Thoracic aorta (tissue), 2 donors: ENCODE results near the gene RSBN1L. TPM values are rescaled to one million over a fixed set of nuclear protein-coding genes. Genes with fewer than 3 reads are reported as not detected.

ENCODE experiments used
- ATAC-seq: fragments of 150-250 bp; one replicate; pipeline ENCODE4 v1.8.0; 2017; ENCODE audit warnings: low read depth; ENCODE audit not compliant: insufficient number of reproducible peaks, low FRiP score
- DNase-seq: peaks from one replicate; pipeline ENCODE4 v3.0.0-alpha.2; 2020; ENCODE audit warnings: low spot score
- H3K27ac ChIP-seq, 2 donors: fragments of 200-600 bp; sonication (generic); 1 replicate in 1 of 2; 2 replicates in 1 of 2; pipeline ENCODE4 v1.5.1; 2016; ENCODE audit warnings: mild to moderate bottlenecking in 2 of 2, moderate library complexity in 2 of 2
- H3K27me3 ChIP-seq: fragments of 200-600 bp; sonication (generic); replicated peaks from 2 replicates; pipeline ENCODE4 v1.6.0; 2016; ENCODE audit warnings: mild to moderate bottlenecking; ENCODE audit not compliant: insufficient read depth
- H3K36me3 ChIP-seq: fragments of 200-600 bp; sonication (generic); one replicate; pipeline ENCODE4 v1.5.1; 2016
- H3K4me1 ChIP-seq, 2 donors: fragments of 200-600 bp; sonication (generic); 1 replicate in 1 of 2; 2 replicates in 1 of 2; pipeline versions ENCODE4 v1.5.1 to v1.6.0; 2016; ENCODE audit warnings: low read depth in 2 of 2, mild to moderate bottlenecking in 1 of 2; ENCODE audit not compliant: control insufficient read depth in 1 of 2
- H3K4me3 ChIP-seq: fragments of 200-600 bp; sonication (generic); 2 replicates; pipeline ENCODE4 v1.5.1; 2016; ENCODE audit warnings: mild to moderate bottlenecking
- H3K9me3 ChIP-seq: fragments of 200-600 bp; sonication (generic); 2 replicates; pipeline ENCODE4 v1.5.1; 2016
- CTCF ChIP-seq: fragments of 200-600 bp; sonication (generic); IDR thresholded peaks from one replicate; pipeline ENCODE4 v1.5.1; 2019; ENCODE audit warnings: antibody characterized with exemption
- total RNA-seq, 2 donors: library from RNA; depleted of rRNA; stranded (reverse); fragments of >200 nt; gene quantifications; one replicate each; pipeline versions ENCODE4 v1.1.0 to v1.2.3, GENCODE V29; 2016

The RSBN1L gene
- total RNA-seq, 2 donors from 2014 or later, result 14.8 to 27.7 TPM

- no peak for TF ChIP-seq CTCF
- Histone ChIP-seq H3K36me3 (no peaks in the 10 kb centered on the region), H3K4me1 (peaks cover 1 to 4% of the 10 kb centered on the region in 2 donors), H3K27me3 (no peaks in the 10 kb centered on the region), H3K9me3 (no peaks in the 10 kb centered on the region), H3K27ac (no peak overlapping the region), H3K4me3 (no peak overlapping the region)
- ATAC-seq (no peak), DNase-seq (no peak)
Measured at GRCh38 chr7:77791336-77791735, 95.1 kb downstream of the RSBN1L start.

GRCh38 chr7:77791956-77792355 lies 95.7 kb downstream of the RSBN1L start:
- no peaks in the 10 kb centered on the region for H3K9me3 ChIP-seq
- TF ChIP-seq CTCF, result no peak
- H3K36me3 ChIP-seq, result no peaks in the 10 kb centered on the region
- H3K27ac ChIP-seq, result no peak overlapping the region
- H3K4me1 ChIP-seq, result peaks cover 7 to 10% of the 10 kb centered on the region in 2 donors
- H3K4me3 ChIP-seq, result no peak overlapping the region
- no peak for ATAC-seq
- DNase-seq, result no peak
- H3K27me3 ChIP-seq, result no peaks in the 10 kb centered on the region

GRCh38 chr7:77794000-77794399 lies 97.7 kb downstream of the RSBN1L start:
- no peak for TF ChIP-seq CTCF
- no peak overlapping the region for H3K4me3 ChIP-seq
- H3K36me3 ChIP-seq, result no peaks in the 10 kb centered on the region
- no peaks in the 10 kb centered on the region for H3K9me3 ChIP-seq
- H3K27me3 ChIP-seq, result no peaks in the 10 kb centered on the region
- no peak for ATAC-seq
- H3K4me1 ChIP-seq, result peaks cover 10 to 13% of the 10 kb centered on the region in 2 donors
- no peak overlapping the region for H3K27ac ChIP-seq
- DNase-seq, result no peak

DNA sequence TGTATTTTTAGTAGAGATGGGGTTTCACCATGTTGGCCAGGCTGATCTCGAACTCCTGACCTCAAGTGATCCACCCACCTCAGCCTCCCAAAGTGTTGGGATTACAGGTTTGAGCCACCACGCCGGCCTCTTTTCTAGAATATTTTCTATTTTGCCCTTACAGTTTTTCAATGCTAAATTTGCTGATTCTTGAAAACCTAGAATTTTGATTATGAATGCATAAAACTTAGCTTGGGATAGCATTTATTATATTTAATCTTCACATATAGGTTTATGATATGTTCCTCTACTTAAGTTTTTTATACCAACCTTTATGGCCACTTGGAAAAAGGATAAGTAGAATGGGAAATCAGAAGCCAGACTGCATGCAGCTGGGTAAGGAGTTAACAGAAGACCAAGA lies 99.8 kb downstream of the RSBN1L start:
- H3K9me3 ChIP-seq, result no peaks in the 10 kb centered on the region
- H3K27me3 ChIP-seq, result no peaks in the 10 kb centered on the region
- no peak overlapping the region for H3K4me3 ChIP-seq
- peaks cover 13 to 27% of the 10 kb centered on the region in 2 donors for H3K4me1 ChIP-seq
- no peak for TF ChIP-seq CTCF
- ATAC-seq, result no peak
- H3K36me3 ChIP-seq, result no peaks in the 10 kb centered on the region
- no peak overlapping the region for H3K27ac ChIP-seq
- DNase-seq, result no peak

DNA sequence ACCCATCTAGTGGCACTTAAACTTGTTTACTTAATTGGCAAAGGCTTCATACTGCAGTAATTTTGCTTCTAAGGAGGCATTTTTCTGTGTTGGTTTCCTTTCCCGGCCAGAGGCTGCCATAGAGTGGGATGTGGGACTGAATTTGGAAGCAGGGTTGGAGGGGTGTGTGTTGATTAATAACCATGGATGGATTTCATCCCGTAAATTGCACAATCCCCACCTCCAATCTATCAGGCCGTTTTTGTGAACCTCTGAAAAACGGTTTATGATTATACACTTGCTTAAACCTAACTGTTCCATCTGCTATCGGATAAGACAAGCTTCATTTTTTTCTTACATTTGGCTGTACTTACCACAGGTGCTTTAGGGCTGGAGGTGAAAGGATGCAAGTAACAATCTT lies 100.7 kb downstream of the RSBN1L start:
- no peaks in the 10 kb centered on the region for H3K36me3 ChIP-seq
- no peak overlapping the region for H3K27ac ChIP-seq
- peaks cover 13 to 27% of the 10 kb centered on the region in 2 donors for H3K4me1 ChIP-seq
- no peaks in the 10 kb centered on the region for H3K9me3 ChIP-seq
- DNase-seq (no peak), ATAC-seq (no peak)
- no peaks in the 10 kb centered on the region for H3K27me3 ChIP-seq
- no peak for TF ChIP-seq CTCF
- H3K4me3 ChIP-seq, result peak overlapping the region; percentile 93
